Left lung (tissue), 10 donors: ENCODE data around the gene PLPPR1. TPM values are rescaled to one million over a fixed set of nuclear protein-coding genes. Genes with fewer than 3 reads are reported as not detected.

Experiments used
- ATAC-seq: fragments of 200-7000 bp; cut with Tn5 transposase; one replicate; pipeline ENCODE4 v1.9.1; 2020; ENCODE audit warnings: moderate library complexity
- DNase-seq, 4 donors: peaks; one replicate each; pipeline ENCODE4 v3.0.0-alpha.2; 2013 to 2020
- H3K27ac ChIP-seq, 2 donors: fragments of 200-600 bp; sonication (generic) in 1 of 2; one replicate each; pipeline versions ENCODE4 v1.5.0 to v1.8.0; 2020 to 2021
- H3K27me3 ChIP-seq, 2 donors: fragments of 200-600 bp; sonication (generic) in 1 of 2; one replicate each; pipeline versions ENCODE4 v1.5.0 to v1.8.0; 2020 to 2021
- H3K36me3 ChIP-seq, 2 donors: fragments of 200-600 bp; sonication (generic) in 1 of 2; one replicate each; pipeline versions ENCODE4 v1.5.0 to v1.8.0; 2020 to 2021
- H3K4me1 ChIP-seq, 2 donors: fragments of 200-600 bp; one replicate each; pipeline ENCODE4 v1.8.0; 2021
- H3K4me3 ChIP-seq, 2 donors: fragments of 200-600 bp; sonication (generic) in 1 of 2; one replicate each; pipeline versions ENCODE4 v1.5.0 to v1.8.0; 2020 to 2021; ENCODE audit warnings: mild to moderate bottlenecking in 1 of 2
- H3K9me3 ChIP-seq, 2 donors: fragments of 200-600 bp; sonication (generic) in 1 of 2; one replicate each; pipeline versions ENCODE4 v1.5.0 to v1.8.0; 2020 to 2021
- CTCF ChIP-seq, 2 donors: fragments of 200-600 bp; sonication (generic) in 1 of 2; IDR thresholded peaks; one replicate each; pipeline versions ENCODE4 v1.5.0 to v1.8.0; 2021; ENCODE audit warnings: antibody characterized with exemption in 2 of 2
- intact Hi-C, 2 donors: fragments of 100-400 bp; cut with DNase I; formaldehyde crosslinking; loops; one replicate each; pipeline versions ENCODE4 v1.11.2 to v1.14.2; 2022
- polyA plus RNA-seq, 6 donors: library from polyadenylated mRNA; unstranded; fragments of 120-200 nt; gene quantifications; one replicate each; pipeline ENCODE4 v1.2.1, GENCODE V29; 2013; ENCODE audit not compliant: insufficient read length in 6 of 6
- total RNA-seq, 2 donors: library from RNA; stranded (reverse); fragmentation: NEBNext Ultra II Directional; extraction: Animal tissue kit (Norgen Biotek cat#: 25700); gene quantifications; one replicate each; pipeline ENCODE4 v1.2.1, GENCODE V29; 2021
- donor health status: DM: no; HTN: yes; CAD: no.
- donor health status: DM: no; HTN: no; CAD: no.

The PLPPR1 gene
- total and polyA plus RNA-seq, 8 donors, result 1.6 to 24.5 (median 21.4) TPM

DNA sequence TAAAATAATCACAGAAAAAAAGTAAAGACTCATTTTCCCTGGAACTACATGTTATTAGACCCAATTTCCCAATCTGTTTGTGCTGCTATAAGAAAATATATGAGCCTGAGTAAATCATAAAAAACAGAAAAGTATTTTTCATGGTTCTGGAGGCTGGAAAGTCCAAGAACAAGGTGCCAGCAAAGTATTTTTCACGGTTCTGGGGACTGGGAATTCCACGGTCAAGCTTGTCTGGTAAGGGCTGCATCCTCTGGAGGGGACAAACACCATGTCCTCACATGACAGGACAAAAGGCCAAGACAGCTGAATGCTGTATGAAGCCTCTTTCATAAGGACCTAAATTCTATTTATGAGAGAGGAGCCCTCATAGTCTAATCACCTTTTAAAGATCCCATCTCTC, 172.3 kb downstream of the PLPPR1 start:
- DNase-seq, result no peak
- Histone ChIP-seq H3K27me3 (no peaks in the 10 kb centered on the region), H3K36me3 (no peaks in the 10 kb centered on the region), H3K4me1 (no peaks in the 10 kb centered on the region), H3K4me3 (no peak overlapping the region), H3K9me3 (no peaks in the 10 kb centered on the region), H3K27ac (no peak overlapping the region)
- TF ChIP-seq CTCF (IDR thresholded peaks at IDR 0.05), result no peak
- ATAC-seq, result no peak
- intact Hi-C loops, result no loop called here

GRCh38 chr9:101201630-101202029, 173.1 kb downstream of the PLPPR1 start:
- Histone ChIP-seq H3K27ac (no peak overlapping the region), H3K4me3 (no peak overlapping the region), H3K9me3 (no peaks in the 10 kb centered on the region), H3K36me3 (no peaks in the 10 kb centered on the region), H3K4me1 (no peaks in the 10 kb centered on the region), H3K27me3 (no peaks in the 10 kb centered on the region)
- ATAC-seq (peak; percentile 60), DNase-seq (peak in 1 of 4 donors; percentile 12)
- intact Hi-C loops, result no loop called here
- TF ChIP-seq CTCF (IDR thresholded peaks at IDR 0.05), result no peak

DNA sequence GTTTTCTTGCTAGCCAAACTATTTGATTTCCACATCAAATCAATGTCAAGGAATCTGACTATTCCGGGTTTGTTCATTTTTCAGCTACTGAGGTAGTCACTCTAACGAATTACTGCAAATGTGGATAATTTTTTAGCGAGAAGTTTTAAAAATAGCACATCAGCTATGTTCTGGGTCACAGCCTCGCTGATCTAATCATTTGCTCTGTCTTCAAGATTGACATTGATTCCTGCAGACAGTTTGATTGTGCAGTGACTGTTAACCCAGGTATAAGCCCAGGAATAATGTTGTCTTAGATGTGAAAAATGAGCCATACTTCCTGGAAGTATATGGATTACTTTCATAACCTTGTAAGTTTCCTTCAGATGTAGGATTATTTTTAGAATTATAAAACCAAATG, 181.1 kb downstream of the PLPPR1 start:
- TF ChIP-seq CTCF (IDR thresholded peaks at IDR 0.05), result no peak
- Histone ChIP-seq H3K9me3 (no peaks in the 10 kb centered on the region), H3K4me1 (no peaks in the 10 kb centered on the region), H3K36me3 (no peaks in the 10 kb centered on the region), H3K27ac (no peak overlapping the region), H3K4me3 (no peak overlapping the region), H3K27me3 (no peaks in the 10 kb centered on the region)
- DNase-seq (no peak), ATAC-seq (no peak)
- intact Hi-C loops, result no loop called here

DNA sequence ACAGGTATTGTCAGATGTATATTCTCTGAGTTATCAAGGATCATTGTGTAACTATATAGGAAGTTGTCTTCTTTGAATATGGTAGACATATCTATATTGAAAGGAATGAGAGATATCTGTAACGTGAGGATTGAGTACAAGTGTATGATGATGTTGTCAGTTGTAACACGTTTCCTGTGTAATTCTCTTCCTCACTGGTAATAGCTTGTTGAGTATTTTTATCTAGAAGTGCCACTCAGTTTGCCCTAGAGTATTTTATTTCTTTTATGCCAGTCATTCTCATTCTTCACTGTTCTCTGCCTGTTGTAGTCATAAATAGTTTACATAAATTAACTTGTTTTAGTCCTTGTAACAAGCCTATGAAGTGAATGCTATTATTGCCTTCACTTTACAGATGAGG, 184.1 kb downstream of the PLPPR1 start:
- Histone ChIP-seq H3K9me3 (no peaks in the 10 kb centered on the region), H3K36me3 (no peaks in the 10 kb centered on the region), H3K27me3 (no peaks in the 10 kb centered on the region), H3K4me1 (no peaks in the 10 kb centered on the region), H3K4me3 (no peak overlapping the region), H3K27ac (no peak overlapping the region)
- intact Hi-C loops, result no loop called here
- peak; percentile 35 for ATAC-seq
- DNase-seq, result no peak
- no peak for TF ChIP-seq CTCF (IDR thresholded peaks at IDR 0.05)

GRCh38 chr9:101219030-101219429, 190.5 kb downstream of the PLPPR1 start:
- no peak for TF ChIP-seq CTCF (IDR thresholded peaks at IDR 0.05)
- intact Hi-C loops, result no loop called here
- no peaks in the 10 kb centered on the region for H3K4me1 ChIP-seq
- no peaks in the 10 kb centered on the region for H3K36me3 ChIP-seq
- ATAC-seq (no peak), DNase-seq (no peak)
- no peaks in the 10 kb centered on the region for H3K27me3 ChIP-seq
- no peaks in the 10 kb centered on the region for H3K9me3 ChIP-seq
- no peak overlapping the region for H3K27ac ChIP-seq
- H3K4me3 ChIP-seq, result no peak overlapping the region
